Measurements from ENCODE around the gene NKIRAS2. TPM values are rescaled to one million over a fixed set of nuclear protein-coding genes. Genes with fewer than 3 reads are reported as not detected.

NKIRAS2 gene
- polyA plus RNA-seq, 1 donor from 2014 or later: 60.2 TPM

- H3K9me2 ChIP-seq (ENCODE audit: insufficient read depth, low read length): no peaks in the 10 kb centered on the region
Observed at GRCh38 chr17:41971721-41972523, 48.0 kb upstream of the NKIRAS2 start.

GRCh38 chr17:41972571-41973407, 47.1 kb upstream of the NKIRAS2 start:
- H4K20me1 ChIP-seq (ENCODE audit: insufficient read depth): no peaks in the 10 kb centered on the region
- peaks cover 10% of the 10 kb centered on the region for H3K79me2 ChIP-seq (replicated peaks; ENCODE audit: insufficient read depth, low read length)

More at GRCh38 chr17:41971721-41972523, 48.0 kb upstream of the NKIRAS2 start:
- Histone ChIP-seq H3F3A (ENCODE audit: insufficient read depth, low read length, poor library complexity, severe bottlenecking) (no peaks in the 10 kb centered on the region), H3K9me3 (ENCODE audit: low read length) (no peaks in the 10 kb centered on the region), H3K36me3 (ENCODE audit: insufficient read depth, low read length) (peaks cover 6% of the 10 kb centered on the region), H3K27me3 (ENCODE audit: insufficient read depth, low read depth, low read length) (no peaks in the 10 kb centered on the region), H3K4me3 (ENCODE audit: low read length) (no peak overlapping the region), H2AFZ (ENCODE audit: low read depth, low read length) (no peak overlapping the region), H3K9ac (ENCODE audit: low read length) (no peak overlapping the region), H3K27ac (ENCODE audit: low read length) (no peak overlapping the region), H4K20me1 (ENCODE audit: insufficient read depth) (no peaks in the 10 kb centered on the region), H3K4me2 (ENCODE audit: low read length) (no peak overlapping the region), H3K79me2 (replicated peaks; ENCODE audit: insufficient read depth, low read length) (peaks cover 18% of the 10 kb centered on the region)
- TF ChIP-seq MXI1 (conservative IDR thresholded peaks at IDR 0.05; ENCODE audit: poor library complexity, severe bottlenecking): no peak
- TF ChIP-seq TAF1 (IDR thresholded peaks at IDR 0.05; ENCODE audit: low read depth): no peak
- no peak for TF ChIP-seq REST (IDR thresholded peaks at IDR 0.05; ENCODE audit: borderline replicate concordance)
- TF ChIP-seq SMC3 (conservative IDR thresholded peaks at IDR 0.05; ENCODE audit: poor library complexity): no peak
- no peak for TF ChIP-seq EP300 (conservative IDR thresholded peaks at IDR 0.05; ENCODE audit: poor library complexity, severe bottlenecking)
- no peak for TF ChIP-seq RAD21 (conservative IDR thresholded peaks at IDR 0.05)
- TF ChIP-seq POLR2AphosphoS5 (IDR thresholded peaks at IDR 0.05): no peak

GRCh38 chr17:41973408-41973811, 46.5 kb upstream of the NKIRAS2 start:
- TF ChIP-seq SMC3 (conservative IDR thresholded peaks at IDR 0.05; ENCODE audit: poor library complexity) (no peak), REST (IDR thresholded peaks at IDR 0.05; ENCODE audit: borderline replicate concordance) (no peak), MXI1 (conservative IDR thresholded peaks at IDR 0.05; ENCODE audit: poor library complexity, severe bottlenecking) (no peak)
- no peak overlapping the region for H3K4me3 ChIP-seq (ENCODE audit: low read length)
- H3K9ac ChIP-seq (ENCODE audit: low read length): no peak overlapping the region
- H3K79me2 ChIP-seq (replicated peaks; ENCODE audit: insufficient read depth, low read length): peaks cover 6% of the 10 kb centered on the region
- H2AFZ ChIP-seq (ENCODE audit: low read depth, low read length): no peak overlapping the region
- no peaks in the 10 kb centered on the region for H4K20me1 ChIP-seq (ENCODE audit: insufficient read depth)
- no peaks in the 10 kb centered on the region for H3K9me3 ChIP-seq (ENCODE audit: low read length)
- no peak overlapping the region for H3K27ac ChIP-seq (ENCODE audit: low read length)
- H3K4me2 ChIP-seq (ENCODE audit: low read length): no peak overlapping the region
- H3K36me3 ChIP-seq (ENCODE audit: insufficient read depth, low read length): peaks cover 8% of the 10 kb centered on the region
- no peaks in the 10 kb centered on the region for H3F3A ChIP-seq (ENCODE audit: insufficient read depth, low read length, poor library complexity, severe bottlenecking)
- no peaks in the 10 kb centered on the region for H3K9me2 ChIP-seq (ENCODE audit: insufficient read depth, low read length)
- H3K27me3 ChIP-seq (ENCODE audit: insufficient read depth, low read depth, low read length): no peaks in the 10 kb centered on the region

More at GRCh38 chr17:41972571-41973407, 47.1 kb upstream of the NKIRAS2 start:
- H3K27ac ChIP-seq (ENCODE audit: low read length): no peak overlapping the region
- no peak overlapping the region for H3K4me2 ChIP-seq (ENCODE audit: low read length)
- H3K9me2 ChIP-seq (ENCODE audit: insufficient read depth, low read length): no peaks in the 10 kb centered on the region
- H3K4me3 ChIP-seq (ENCODE audit: low read length): no peak overlapping the region
- H3K36me3 ChIP-seq (ENCODE audit: insufficient read depth, low read length): peaks cover 8% of the 10 kb centered on the region
- H3K27me3 ChIP-seq (ENCODE audit: insufficient read depth, low read depth, low read length): no peaks in the 10 kb centered on the region
- no peak overlapping the region for H2AFZ ChIP-seq (ENCODE audit: low read depth, low read length)
- no peak overlapping the region for H3K9ac ChIP-seq (ENCODE audit: low read length)
- TF ChIP-seq SMC3 (conservative IDR thresholded peaks at IDR 0.05; ENCODE audit: poor library complexity) (no peak), EZH2 (IDR thresholded peaks at IDR 0.05; ENCODE audit: borderline replicate concordance, insufficient read depth, low read length, poor library complexity, severe bottlenecking) (no peak), MXI1 (conservative IDR thresholded peaks at IDR 0.05; ENCODE audit: poor library complexity, severe bottlenecking) (no peak)
- H3F3A ChIP-seq (ENCODE audit: insufficient read depth, low read length, poor library complexity, severe bottlenecking): no peaks in the 10 kb centered on the region
- no peaks in the 10 kb centered on the region for H3K9me3 ChIP-seq (ENCODE audit: low read length)

Data from neural cell (in vitro differentiated cells).